Common myeloid progenitor, CD34-positive (primary cell): ENCODE measurements around the gene ZNF451.

ENCODE experiments used
- CTCF ChIA-PET: fragments of 350-600 bp; sonication (Branson Sonifier 250); formaldehyde crosslinking; loops from one replicate; lab custom pipeline; 2021; ENCODE audit warnings: antibody characterized with exemption; lab: Charles Lee
- POLR2A ChIA-PET: fragments of 350-600 bp; sonication (Branson Sonifier 250); formaldehyde crosslinking; loops from one replicate; lab custom pipeline; 2021; ENCODE audit warnings: antibody characterized with exemption; lab: Charles Lee
- DNase-seq, 3 donors: peaks; one replicate each; pipeline versions ENCODE4 v3.0.0 to v3.0.0-alpha.2; 2013
- H3K27ac ChIP-seq, 2 experiments: 1 replicate in 1 of 2; 2 replicates in 1 of 2; pipeline ENCODE4 v1.7.0; 2013; ENCODE audit warnings: inconsistent platforms in 2 of 2, low read length in 2 of 2, mild to moderate bottlenecking in 2 of 2, low read depth in 1 of 2, moderate library complexity in 1 of 2; ENCODE audit not compliant: severe bottlenecking in 2 of 2, insufficient read depth in 1 of 2, poor library complexity in 1 of 2
- H3K27me3 ChIP-seq, 5 experiments: replicated peaks in 2 of 5; 1 replicate in 3 of 5; 2 replicates in 2 of 5; pipeline versions ENCODE4 v1.6.1 to v1.7.0; 2013; ENCODE audit warnings: low read length in 4 of 5, mild to moderate bottlenecking in 2 of 5, moderate library complexity in 2 of 5, inconsistent platforms in 1 of 5; ENCODE audit not compliant: insufficient read depth in 5 of 5, control insufficient read depth in 4 of 5
- H3K36me3 ChIP-seq, 4 experiments: 1 replicate in 2 of 4; 2 replicates in 2 of 4; pipeline versions ENCODE4 v1.6.1 to v1.7.0; 2013; ENCODE audit warnings: low read length in 3 of 4, control low read depth in 1 of 4, mild to moderate bottlenecking in 1 of 4; ENCODE audit not compliant: control insufficient read depth in 4 of 4, insufficient read depth in 4 of 4
- H3K4me1 ChIP-seq, 4 experiments: 1 replicate in 3 of 4; 2 replicates in 1 of 4; pipeline versions ENCODE4 v1.6.1 to v1.7.1; 2013; ENCODE audit warnings: low read length in 3 of 4, mild to moderate bottlenecking in 3 of 4, control low read depth in 1 of 4, inconsistent platforms in 1 of 4, moderate library complexity in 1 of 4; ENCODE audit not compliant: control insufficient read depth in 4 of 4, insufficient read depth in 4 of 4; ENCODE audit errors: control extremely low read depth in 1 of 4
- H3K4me3 ChIP-seq, 7 experiments: 1 replicate in 4 of 7; 2 replicates in 3 of 7; pipeline versions ENCODE4 v1.5.1 to v1.7.0; 2013; ENCODE audit warnings: mild to moderate bottlenecking in 7 of 7, low read length in 6 of 7, moderate library complexity in 6 of 7, inconsistent platforms in 2 of 7, low read depth in 2 of 7, control low read depth in 1 of 7; ENCODE audit not compliant: insufficient read depth in 4 of 7, control insufficient read depth in 1 of 7; ENCODE audit errors: extremely low read depth in 1 of 7
- H3K9me3 ChIP-seq, 5 experiments: 1 replicate in 4 of 5; 2 replicates in 1 of 5; pipeline versions ENCODE4 v1.6.1 to v1.7.1; 2013; ENCODE audit warnings: low read length in 4 of 5, mild to moderate bottlenecking in 2 of 5, inconsistent platforms in 1 of 5, low read depth in 1 of 5, moderate library complexity in 1 of 5; ENCODE audit not compliant: control insufficient read depth in 4 of 5, insufficient read depth in 2 of 5; ENCODE audit errors: control extremely low read depth in 1 of 5
- WGBS: methylation state at CpG from one replicate; pipeline ENCODE4 v1.1.5; 2013; ENCODE audit not compliant: insufficient coverage; 5-methylcytosine and 5-hydroxymethylcytosine counted together

ZNF451 gene

DNA sequence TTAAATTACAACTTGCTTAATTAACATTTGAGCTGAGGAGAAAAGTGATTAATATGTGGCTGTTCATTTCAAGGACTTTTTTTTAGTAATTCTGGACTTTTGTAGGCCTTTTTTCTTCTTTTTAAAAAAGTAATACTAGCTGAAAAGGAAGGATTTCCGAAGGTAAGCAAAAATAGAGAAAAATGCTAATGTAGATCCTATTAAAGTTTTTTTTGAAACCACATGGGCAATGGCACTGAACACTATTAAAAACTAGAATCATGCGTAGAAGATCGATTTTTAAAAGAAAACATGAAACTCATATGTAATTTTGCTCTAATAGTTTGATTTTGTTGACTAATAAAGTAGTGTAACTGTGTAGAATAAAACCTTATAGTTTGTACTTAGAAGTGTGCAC lies 84.5 kb downstream of the ZNF451 start:
- ChIA-PET POLR2A (no interaction called here), CTCF (no interaction called here)
- no peak for DNase-seq
- peaks cover 8 to 26% (median 17%) of the 10 kb centered on the region in 4 experiments for H3K4me1 ChIP-seq
- H3K27me3 ChIP-seq = no peaks in the 10 kb centered on the region
- H3K36me3 ChIP-seq = peaks cover 0 to 5% (median 0%) of the 10 kb centered on the region in 4 experiments
- peak overlapping the region in 1 of 7 experiments; percentile 89 for H3K4me3 ChIP-seq
- no CpG with 5 or more reads among the region's 3 CpGs for whole genome bisulfite sequencing
- H3K27ac ChIP-seq = peak overlapping the region in 1 of 2 experiments; percentile 74
- no peaks in the 10 kb centered on the region for H3K9me3 ChIP-seq

DNA sequence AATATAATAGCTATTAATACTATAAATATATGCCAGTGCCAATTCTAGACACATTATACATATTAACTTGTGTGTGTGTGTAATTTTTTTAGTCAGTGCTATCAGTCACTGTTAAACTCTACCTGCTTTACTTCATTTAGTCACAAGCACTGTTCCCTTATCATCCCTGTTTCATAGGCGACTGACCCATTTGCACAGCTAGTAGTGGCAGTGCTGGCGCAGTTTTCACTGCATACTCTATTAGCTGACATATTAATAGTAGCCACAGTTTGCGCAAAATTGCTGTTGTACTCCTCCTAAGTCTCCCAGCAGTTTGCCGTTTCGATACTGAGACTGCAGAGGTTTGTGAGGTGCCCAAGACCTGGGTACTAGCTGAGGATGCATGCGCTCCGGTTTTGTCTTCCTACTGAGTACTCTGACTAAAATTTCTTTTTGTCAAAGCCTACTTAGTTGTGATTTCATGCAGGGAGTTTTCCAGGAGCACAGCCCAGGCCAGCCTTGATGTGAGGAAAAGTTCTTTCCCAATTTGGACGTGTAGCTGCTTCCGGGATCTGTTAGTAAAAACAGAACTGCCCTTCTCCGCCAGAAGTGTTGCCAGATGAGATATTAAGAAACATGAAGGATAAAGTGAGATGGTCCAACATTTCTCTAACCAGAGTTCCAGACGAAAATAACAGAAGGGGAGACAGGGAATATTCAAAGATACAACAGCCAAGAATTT lies 87.7 kb downstream of the ZNF451 start:
- peaks cover 0 to 20% (median 3%) of the 10 kb centered on the region in 4 experiments for H3K36me3 ChIP-seq
- 100% methylated on average over 10 of the region's 11 CpGs for WGBS
- DNase-seq = no peak
- H3K4me3 ChIP-seq = no peak overlapping the region
- POLR2A ChIA-PET = no interaction called here
- H3K4me1 ChIP-seq = peaks cover 5 to 20% (median 15%) of the 10 kb centered on the region in 4 experiments
- CTCF ChIA-PET = interaction anchor here (1.0 to 1.4 kb wide), 2 partner anchors 75 to 138 kb away, joined by 3 read pairs; no protein-coding TSS in a partner anchor
- H3K27ac ChIP-seq = no peak overlapping the region
- no peaks in the 10 kb centered on the region for H3K9me3 ChIP-seq
- H3K27me3 ChIP-seq = no peaks in the 10 kb centered on the region

DNA sequence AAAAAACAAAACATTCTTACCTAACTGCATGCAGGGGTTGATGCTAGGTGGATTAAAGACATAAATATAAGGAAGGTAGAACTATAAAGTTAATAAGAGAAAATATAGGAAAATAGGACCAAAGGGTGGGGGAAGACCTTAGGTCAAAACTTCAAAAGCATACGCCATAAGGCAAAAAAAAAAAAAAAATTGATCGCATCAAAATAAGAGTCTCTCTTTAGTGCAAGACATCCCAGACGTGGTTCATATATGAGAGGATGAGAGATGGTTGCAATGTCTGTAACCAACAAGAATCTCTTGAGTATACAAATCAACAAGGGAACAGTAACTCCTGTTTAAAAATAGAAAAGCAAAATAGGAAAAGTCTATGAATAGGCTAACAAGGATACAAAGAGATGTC lies 90.6 kb downstream of the ZNF451 start:
- DNase-seq = no peak
- no peaks in the 10 kb centered on the region for H3K4me1 ChIP-seq
- POLR2A ChIA-PET = no interaction called here
- H3K36me3 ChIP-seq = peaks cover 0 to 42% (median 15%) of the 10 kb centered on the region in 4 experiments
- H3K27me3 ChIP-seq = no peaks in the 10 kb centered on the region
- H3K9me3 ChIP-seq = no peaks in the 10 kb centered on the region
- CTCF ChIA-PET = interaction anchor here (1.5 kb wide), 1 partner anchor 10 kb away, joined by 3 read pairs; no protein-coding TSS in a partner anchor
- H3K27ac ChIP-seq = no peak overlapping the region
- 100% methylated on average over 1 of the region's 3 CpGs for WGBS
- no peak overlapping the region for H3K4me3 ChIP-seq

DNA sequence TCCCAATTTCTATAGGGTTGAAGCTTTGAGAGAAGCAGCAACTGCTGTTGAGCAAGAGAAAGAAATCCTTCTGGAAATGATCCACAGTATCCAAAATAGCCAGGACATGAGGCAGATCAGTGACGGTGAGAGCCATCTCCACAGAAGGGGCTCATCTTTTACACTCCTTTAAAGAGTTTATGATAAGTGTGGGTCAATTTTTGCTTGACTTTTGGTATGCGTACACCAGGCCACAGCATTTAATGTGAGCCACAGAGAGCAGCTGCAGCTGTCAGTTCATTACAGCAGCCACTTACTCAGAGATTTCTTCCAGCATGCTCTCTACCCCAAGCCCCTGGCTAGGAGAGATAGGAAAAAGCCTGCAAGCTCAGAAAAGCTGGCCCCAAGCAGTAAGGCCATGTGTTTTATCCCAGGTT lies 92.0 kb downstream of the ZNF451 start:
- CTCF ChIA-PET = interaction anchor here (1.0 to 1.3 kb wide), 2 partner anchors 10 to 135 kb away, joined by 3 read pairs; partner anchors contain the start of gene PRIM2
- POLR2A ChIA-PET = no interaction called here
- Histone ChIP-seq H3K4me1 (no peaks in the 10 kb centered on the region), H3K27me3 (no peaks in the 10 kb centered on the region), H3K4me3 (no peak overlapping the region), H3K36me3 (peaks cover 0 to 46% (median 19%) of the 10 kb centered on the region in 4 experiments), H3K27ac (no peak overlapping the region), H3K9me3 (no peaks in the 10 kb centered on the region)
- DNase-seq = peak in 2 of 3 donors; percentile 1 to 17
- WGBS = no CpG with 5 or more reads among the region's 2 CpGs

DNA sequence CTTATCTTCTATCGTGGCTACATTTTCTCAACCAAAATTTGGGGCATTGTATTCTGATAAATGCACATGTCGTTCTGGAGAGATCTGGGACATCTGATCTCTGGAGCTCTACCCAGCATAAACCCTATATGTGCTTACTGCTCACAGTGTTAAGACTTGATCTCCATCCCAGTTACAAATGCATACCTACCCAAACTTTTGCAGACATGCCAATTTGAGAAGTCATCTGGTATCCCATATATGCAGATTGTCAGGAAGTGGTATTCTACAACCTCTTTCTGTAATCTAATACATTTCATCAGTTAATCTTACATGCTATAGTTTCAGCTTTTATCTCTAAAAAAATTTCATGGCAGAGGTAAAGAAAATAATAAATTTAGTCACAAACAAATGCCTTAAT lies 93.3 kb downstream of the ZNF451 start:
- peaks cover 0 to 43% (median 19%) of the 10 kb centered on the region in 4 experiments for H3K36me3 ChIP-seq
- H3K4me1 ChIP-seq = no peaks in the 10 kb centered on the region
- H3K27me3 ChIP-seq = no peaks in the 10 kb centered on the region
- WGBS = 100% methylated on average over 2 of the region's 2 CpGs
- no peaks in the 10 kb centered on the region for H3K9me3 ChIP-seq
- ChIA-PET POLR2A (interaction anchor here (0.6 kb wide), 1 partner anchor 1545 kb away, joined by 3 read pairs; no protein-coding TSS in a partner anchor), CTCF (interaction anchor here (0.8 to 1.3 kb wide), 3 partner anchors 8 to 134 kb away, joined by 3 read pairs; partner anchors contain the start of gene PRIM2)
- no peak for DNase-seq
- no peak overlapping the region for H3K27ac ChIP-seq
- H3K4me3 ChIP-seq = no peak overlapping the region

DNA sequence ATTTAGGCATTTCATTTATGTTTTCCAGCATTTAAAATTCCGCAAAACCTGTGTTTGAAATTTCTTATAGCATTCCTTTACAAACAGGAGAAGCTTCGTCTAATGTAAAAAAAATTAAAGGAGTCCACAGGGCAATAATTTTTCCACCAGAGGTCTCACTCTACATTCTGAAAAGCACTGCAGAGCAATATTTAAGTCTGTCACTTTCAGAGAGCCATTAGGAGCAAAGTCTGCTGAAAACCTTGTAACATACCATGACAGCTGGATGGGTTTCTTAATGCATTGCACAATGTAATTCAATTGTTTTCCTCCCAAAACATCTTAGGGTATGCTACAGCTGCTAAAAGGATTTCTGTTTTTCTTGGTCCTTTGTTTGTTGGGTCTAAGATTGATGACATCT lies 100.2 kb downstream of the ZNF451 start:
- CTCF ChIA-PET = interaction anchor here (0.8 to 3.7 kb wide), 13 partner anchors 10 to 134 kb away, joined by 3 to 30 read pairs (median 4); partner anchors contain the start of genes BAG2 and PRIM2
- DNase-seq = peak in 2 of 3 donors; percentile 42 to 43
- no peaks in the 10 kb centered on the region for H3K4me1 ChIP-seq
- H3K27ac ChIP-seq = no peak overlapping the region
- no peaks in the 10 kb centered on the region for H3K9me3 ChIP-seq
- H3K27me3 ChIP-seq = no peaks in the 10 kb centered on the region
- POLR2A ChIA-PET = interaction anchor here (0.6 kb wide), 1 partner anchor 144 kb away, joined by 3 read pairs; no protein-coding TSS in a partner anchor
- peaks cover 0 to 10% (median 9%) of the 10 kb centered on the region in 4 experiments for H3K36me3 ChIP-seq
- no peak overlapping the region for H3K4me3 ChIP-seq
- WGBS = 80% methylated on average over 1 of the region's 2 CpGs

DNA sequence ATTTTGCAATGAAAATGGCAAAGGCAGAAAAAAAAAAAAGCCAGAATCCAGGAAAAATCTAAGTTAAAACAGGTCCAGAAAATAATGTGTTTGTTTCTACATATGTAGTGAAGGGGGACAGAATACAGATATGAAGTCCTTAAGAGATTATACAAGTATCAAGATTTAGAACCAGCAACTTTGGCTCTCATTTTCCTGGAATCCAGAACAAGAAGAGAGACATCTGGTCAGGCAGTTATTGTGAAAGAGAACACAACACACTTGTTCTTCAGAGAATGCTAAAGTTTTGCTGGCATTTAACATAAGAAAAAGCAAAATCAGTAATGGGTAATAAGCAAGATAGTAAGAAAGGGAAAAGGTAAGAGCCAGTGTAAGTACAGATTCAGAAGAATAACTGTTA lies 103.2 kb downstream of the ZNF451 start:
- Histone ChIP-seq H3K36me3 (peaks cover 0 to 6% (median under 1%) of the 10 kb centered on the region in 4 experiments), H3K4me3 (no peak overlapping the region), H3K27me3 (no peaks in the 10 kb centered on the region), H3K9me3 (no peaks in the 10 kb centered on the region), H3K4me1 (no peaks in the 10 kb centered on the region), H3K27ac (no peak overlapping the region)
- ChIA-PET POLR2A (no interaction called here), CTCF (no interaction called here)
- DNase-seq = no peak
